Activated CD8-positive, alpha-beta memory T cell treated with anti-CD3 and anti-CD28 coated beads, Interleukin-2, amount 50 U/mL, for 1 hour (primary cell): Measurements from ENCODE around the gene MT1H.
"Not testable (repeated sequence)": the region's sequence is repeated elsewhere in the genome, so short reads cannot be mapped to it uniquely, and the experiment has no call there.

Source experiments
- DNase-seq: peaks from one replicate; pipeline ENCODE4 v3.0.0-alpha.2; 2020; ENCODE audit errors: extremely low read depth

The MT1H gene

DNA sequence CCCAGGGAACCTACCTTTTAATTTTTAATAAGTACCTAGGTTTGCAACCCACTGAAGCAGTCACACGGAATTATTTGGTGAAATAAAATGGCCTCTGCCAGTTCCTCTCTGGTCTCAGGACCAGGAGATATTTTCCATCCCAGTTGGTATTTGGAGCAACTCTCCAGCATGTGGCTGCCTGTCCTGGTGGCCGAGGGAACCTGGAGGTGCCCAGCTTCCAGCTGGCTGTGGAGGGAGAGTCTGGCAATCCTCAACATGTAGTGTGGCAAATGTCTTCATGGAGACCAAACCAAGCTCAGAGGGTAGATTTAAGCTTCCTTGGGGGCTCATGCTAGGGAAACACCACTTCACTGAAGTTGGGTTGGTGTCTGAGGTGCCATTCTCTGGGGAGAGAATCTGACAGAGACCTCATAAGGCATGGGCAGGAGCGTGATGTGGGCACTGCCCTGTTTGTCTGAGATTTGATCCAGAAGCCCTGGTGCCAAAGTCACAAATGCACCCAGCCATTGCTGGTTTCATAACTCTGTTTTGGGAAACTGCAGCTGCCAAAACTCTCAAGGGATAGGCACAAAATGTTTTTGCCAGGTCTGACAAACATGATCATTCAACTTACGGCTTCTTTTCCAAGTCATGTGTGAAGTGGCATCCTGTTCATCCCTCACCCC, 15.4 kb downstream of the MT1H start:
- no peak for DNase-seq

DNA sequence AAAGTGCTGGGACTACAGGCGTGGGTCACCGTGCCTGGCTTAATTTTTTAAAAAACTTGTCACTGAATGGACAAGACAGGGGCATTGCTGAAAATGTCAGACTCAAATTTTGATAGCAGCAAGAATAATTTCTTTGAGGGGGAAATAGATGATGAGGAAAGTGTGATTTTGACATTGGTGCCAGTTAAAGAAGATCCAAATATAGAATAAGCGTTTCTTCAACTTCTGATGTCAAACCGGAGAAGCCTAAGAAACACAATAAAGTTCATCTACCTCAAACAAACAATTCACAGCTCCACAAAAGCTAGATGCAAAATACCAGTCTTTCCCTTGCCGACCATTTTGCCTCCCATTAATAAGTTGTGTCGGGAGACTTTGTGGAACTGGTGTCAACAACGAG, 17.1 kb downstream of the MT1H start:
- DNase-seq: no peak

DNA sequence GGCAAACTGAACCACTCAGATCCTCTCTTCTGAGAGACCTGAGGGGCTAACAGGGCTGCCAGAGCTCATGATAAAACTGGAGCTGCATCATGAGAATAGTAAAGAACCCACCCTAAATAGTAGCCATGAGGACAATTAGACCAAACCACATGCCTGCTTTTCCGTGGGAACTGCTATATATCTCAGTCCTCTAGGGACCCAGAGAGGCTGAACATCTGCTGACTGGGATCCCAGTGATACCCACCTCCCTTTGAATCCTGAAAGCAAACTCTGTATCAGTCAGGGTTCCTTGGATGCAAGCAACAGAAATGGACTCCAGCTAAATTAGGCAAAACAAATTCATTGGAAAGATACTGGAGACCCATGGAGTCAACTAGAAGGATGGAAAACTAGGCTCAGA, 19.1 kb downstream of the MT1H start:
- DNase-seq: no peak

- no peak for DNase-seq
Measured at GRCh38 chr16:56689171-56689570, 19.6 kb downstream of the MT1H start.

DNA sequence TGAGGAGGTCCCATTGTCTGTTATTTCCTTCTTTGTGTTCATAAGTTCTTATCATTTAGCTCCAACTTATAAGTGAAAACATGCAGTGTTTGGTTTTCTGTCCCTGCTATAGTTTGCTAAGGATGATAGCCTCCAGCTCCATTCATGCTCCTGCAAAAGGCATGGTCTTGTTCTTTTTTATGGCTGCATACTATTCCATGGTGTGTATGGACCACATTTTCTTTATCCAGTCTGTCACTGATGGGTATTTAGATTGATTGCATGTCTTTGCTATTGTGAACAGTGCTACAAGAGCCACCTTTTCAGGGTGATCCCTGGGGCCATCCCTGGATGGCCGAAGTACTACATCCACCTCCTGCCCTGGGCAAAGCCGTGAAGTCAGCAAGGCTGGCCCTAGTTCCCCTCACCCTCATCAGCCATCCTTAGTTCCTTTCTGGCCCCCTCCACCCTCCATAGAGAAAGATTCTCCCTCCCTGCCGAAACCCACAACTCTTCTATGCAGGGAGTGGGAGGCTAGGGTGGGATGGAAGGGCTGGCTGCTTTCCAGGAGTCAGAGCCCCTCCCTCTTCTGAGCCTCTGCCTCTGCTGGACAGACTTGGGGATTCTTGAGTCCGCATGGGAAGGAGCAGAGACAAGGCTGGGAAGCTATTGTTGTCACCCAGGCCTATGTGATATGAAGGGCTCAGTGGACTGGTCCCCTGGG, 21.0 kb downstream of the MT1H start:
- DNase-seq: no peak

DNA sequence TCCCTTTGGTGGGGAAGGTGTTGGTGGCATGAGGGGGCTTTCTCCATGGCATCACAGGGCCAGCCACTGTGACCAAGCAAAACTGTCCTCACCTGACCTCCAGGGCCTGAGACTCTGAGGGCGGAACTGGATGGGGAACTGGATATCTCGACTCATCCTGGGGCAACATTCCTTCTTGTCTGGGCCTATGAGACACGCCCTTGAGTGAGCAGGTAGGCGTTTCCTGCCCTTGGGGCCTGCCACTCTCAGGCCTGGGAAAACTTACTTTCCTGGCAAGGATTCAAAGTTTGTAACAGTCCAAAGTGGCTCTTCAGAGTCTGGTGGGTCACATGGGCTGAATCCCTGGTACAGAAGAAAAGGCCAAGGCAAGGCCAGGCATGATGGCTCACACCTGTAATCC, 22.3 kb downstream of the MT1H start:
- no peak for DNase-seq

DNA sequence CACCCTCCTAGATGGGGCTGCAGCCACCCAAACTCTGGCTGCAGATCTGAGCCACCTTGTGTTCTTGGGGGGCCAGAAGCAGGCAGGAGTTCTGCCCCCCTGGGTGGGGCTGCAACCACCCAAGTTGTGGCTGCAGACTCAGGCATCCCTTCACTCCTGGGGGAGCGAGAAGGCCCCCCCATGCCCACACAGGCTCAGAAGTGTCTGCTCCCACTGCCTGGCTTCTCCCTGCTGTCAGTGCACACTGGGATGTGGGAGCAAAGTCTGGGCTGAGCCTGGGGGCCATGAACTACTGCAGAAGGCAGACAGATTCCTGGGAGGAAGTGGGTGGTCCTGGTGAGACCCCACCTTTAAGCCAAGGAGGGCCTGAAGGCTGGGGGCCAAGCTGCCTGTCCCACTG, 25.6 kb downstream of the MT1H start:
- no peak for DNase-seq

DNA sequence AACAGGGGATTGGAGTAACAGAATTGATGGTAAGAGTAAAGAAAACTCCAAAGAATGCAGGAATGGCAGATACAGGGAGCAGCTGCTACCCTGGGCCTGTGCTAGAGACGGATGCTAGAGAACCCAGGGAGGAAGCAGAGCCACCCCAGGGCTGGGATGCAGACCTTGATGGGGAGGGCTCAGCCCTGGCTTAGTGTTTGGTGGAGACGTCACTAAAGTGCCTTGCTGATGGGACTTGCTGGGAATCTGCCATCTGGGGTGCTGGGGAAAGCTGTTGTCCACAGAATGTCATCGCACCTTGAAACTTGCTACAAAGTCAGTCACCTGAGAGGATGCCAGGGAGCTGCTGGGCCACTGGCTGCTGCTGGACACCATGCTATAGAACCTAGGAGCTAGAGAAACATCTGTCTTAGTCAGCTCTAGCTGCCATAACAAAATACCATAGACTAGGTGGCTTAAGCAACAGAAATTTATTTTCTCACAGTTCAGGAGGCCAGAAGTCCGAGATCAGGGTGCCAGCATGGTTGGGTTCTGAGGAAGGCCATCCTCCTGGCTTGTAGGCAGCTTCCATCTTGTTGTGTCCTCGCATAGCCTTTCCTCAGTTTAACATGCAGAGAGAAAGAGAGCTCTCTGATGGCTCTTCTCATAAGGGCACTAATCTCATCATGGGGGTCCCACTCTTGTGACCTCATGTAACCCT, 28.0 kb downstream of the MT1H start:
- no peak for DNase-seq

DNA sequence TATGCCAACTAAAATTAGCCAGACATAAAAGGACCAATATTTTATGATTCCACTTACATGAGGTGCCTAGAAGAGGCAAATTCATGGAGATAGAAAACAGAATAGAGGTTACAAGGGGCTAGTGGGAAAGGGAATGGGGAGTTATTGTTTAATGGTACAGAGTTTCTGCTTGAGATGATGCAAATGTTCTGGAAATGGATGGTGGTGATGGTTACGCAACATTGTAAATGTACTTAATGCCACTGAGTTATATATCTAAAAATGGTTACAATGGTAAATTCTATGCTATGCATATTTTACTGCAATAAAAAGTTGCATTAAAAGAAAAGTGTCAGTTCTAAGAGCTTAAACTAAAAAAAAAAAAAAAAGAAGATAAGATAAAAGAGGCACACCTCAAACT, 30.6 kb downstream of the MT1H start:
- DNase-seq: no peak

- DNase-seq: no peak
Measured at GRCh38 chr16:56700631-56701030, 31.0 kb downstream of the MT1H start.

DNA sequence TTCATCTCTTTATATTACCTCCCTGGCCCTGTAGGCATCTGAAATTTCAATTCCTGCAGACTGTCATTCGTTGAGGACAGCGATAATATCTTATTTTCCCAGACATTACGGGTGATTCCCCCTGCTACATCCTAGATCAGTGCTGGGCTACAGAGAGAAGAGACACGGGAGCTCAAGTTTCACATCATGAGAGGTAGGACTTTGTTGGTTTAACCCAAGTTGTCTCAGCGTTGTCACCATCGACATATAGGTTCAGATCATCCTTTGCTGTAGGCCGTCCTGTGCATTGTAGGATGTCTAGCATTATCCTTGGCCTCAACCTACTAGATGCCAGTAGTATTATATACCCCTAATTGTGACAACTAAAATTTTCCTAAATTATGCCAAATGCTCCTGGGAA, 31.9 kb downstream of the MT1H start:
- no peak for DNase-seq

DNA sequence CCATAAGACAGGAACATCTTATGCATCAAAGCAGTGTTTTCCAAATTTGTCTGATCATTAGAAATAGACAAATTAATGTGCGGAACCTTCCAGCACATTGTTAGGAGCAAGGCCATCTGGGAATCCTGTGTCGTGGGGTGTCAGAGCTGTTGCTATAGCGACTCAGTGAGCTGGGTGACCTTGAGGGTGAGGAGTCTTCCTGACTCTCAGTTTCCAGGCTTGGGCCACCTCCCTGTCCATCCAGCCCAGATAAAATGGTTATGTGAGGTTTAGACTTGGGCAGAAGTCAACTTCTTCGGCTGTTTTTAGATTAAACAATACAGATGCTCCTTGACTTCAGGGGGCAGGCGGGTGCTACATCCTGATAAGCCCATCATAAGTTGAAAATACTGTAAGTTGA, 33.2 kb downstream of the MT1H start:
- DNase-seq: no peak

- DNase-seq: no peak
Measured at GRCh38 chr16:56708525-56709442, 39.2 kb downstream of the MT1H start.

GRCh38 chr16:56709443-56710040, 39.9 kb downstream of the MT1H start:
- DNase-seq: no peak

DNA sequence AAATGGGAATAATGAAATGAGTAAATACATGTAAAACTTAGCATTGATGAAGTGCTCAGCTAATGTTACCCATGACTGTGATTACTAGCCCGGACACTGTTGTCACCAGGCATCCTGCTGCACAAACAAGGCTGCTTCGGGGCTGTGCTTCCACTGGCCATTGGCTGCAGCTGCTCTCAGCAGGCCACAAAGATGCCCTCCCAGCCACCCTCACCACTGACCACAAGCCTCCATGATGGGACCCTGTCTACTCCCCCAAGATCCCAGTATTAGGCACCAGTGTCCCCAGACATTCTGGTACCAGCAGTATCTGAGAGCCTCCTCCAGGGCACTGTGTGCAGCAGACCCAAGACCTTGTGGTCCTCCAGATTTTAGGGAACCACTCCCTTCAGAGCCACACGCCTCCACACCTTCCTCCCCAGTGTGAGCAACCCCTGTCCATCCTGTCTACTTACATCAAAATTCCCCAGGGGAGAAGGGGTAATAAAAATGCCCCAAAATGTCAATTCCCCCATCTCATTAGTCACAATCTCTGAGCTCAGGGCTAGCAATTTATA, 40.6 kb downstream of the MT1H start:
- DNase-seq: no peak

DNA sequence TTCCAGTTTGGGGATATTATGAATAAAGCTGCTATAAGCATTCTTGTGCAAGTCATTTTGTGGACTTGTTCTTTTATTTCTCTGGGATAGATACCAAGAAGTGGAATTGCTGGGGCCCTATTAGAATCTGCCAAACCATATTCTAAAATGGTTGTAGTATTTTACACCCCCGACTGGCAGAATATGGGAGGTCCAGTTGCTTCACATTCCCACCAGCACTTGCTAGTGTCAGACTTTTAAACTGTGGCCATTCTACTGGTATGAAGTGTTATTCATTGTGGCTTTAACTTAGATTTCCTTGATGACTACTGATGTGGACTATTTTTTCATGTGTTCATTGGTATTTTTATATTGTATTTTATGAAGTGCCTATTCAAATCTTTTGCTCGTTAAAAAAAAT, 42.2 kb downstream of the MT1H start:
- no peak for DNase-seq

GRCh38 chr16:56713794-56714193, 44.2 kb downstream of the MT1H start:
- DNase-seq: no peak

GRCh38 chr16:56715126-56715525, 45.5 kb downstream of the MT1H start:
- no peak for DNase-seq

GRCh38 chr16:56716761-56717160, 47.1 kb downstream of the MT1H start:
- DNase-seq: no peak

DNA sequence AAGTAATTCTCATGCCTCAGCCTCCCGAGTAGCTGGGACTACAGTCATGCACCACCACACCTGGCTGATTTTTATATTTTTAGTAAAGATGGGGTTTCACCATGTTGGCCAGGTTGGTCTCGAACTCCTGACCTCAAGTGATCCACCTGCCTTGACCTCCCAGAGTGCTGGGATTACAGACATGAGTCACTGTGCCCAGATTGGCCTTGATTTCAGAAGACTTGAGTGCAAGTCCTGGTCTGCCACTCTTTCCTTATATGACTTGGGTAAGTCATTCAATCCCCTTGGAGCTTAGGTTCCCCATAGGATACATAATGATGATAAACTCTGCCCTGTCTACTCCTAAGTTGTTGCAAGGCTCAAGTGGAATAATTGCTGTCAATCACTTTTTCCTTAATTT, 47.9 kb downstream of the MT1H start:
- DNase-seq: not testable (repeated sequence)
